Hepatocyte (in vitro differentiated cells): ENCODE measurements around the gene SLC10A1.

Experiments
- CTCF ChIP-seq: fragments of 200-600 bp; sonication (generic); IDR thresholded peaks from 2 replicates; pipeline ENCODE4 v1.5.1; 2016; ENCODE audit warnings: antibody characterized with exemption, mild to moderate bottlenecking; ENCODE audit not compliant: poor library complexity
- EZH2 ChIP-seq: fragments of 200-600 bp; sonication (generic); IDR thresholded peaks from 2 replicates; pipeline ENCODE4 v1.6.1; 2016; ENCODE audit warnings: antibody characterized with exemption, mild to moderate bottlenecking, borderline replicate concordance

DNA sequence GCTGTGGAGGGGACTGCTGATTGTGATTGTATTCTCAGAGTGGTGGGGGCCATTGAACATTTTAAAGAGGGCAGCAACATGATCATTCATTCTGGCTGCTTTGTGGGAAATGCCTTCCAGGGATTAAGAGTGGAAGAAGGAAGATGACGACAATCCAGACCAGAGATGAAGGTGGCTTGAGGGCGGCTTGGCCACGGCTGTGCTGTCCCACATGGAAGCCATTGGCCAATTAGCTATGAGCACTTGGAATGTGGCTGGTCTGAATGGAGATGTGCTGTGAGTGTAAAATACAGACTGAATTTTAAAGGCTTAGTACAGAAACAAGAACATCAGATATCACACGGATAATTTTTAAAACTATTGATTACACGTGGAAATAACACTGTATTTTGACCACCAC lies 19.2 kb upstream of the SLC10A1 start:
- no peak for TF ChIP-seq CTCF
- no peak for TF ChIP-seq EZH2
